A673 (cell line): ENCODE data around the gene HRNR. TPM values are rescaled to one million over a fixed set of nuclear protein-coding genes. Genes with fewer than 3 reads are reported as not detected.
A peak's percentile ranks its signal among the peaks of the same experiment; 100 is the strongest.

Source experiments
- BruUV-seq: library from RNA; stranded (reverse); fragments of 400-500 nt; replicated peaks from 2 replicates; lab custom pipeline; 2021; lab: Mats Ljungman, UMichigan
- CTCF ChIA-PET: fragments of 300-600 bp; sonication (Branson Sonifier 250); formaldehyde crosslinking; loops from one replicate; lab custom pipeline; 2022; ENCODE audit warnings: antibody characterized with exemption; lab: Charles Lee
- POLR2A ChIA-PET: fragments of 300-600 bp; sonication (Branson Sonifier 250); formaldehyde crosslinking; loops from one replicate; lab custom pipeline; 2022; ENCODE audit warnings: antibody characterized with exemption; ENCODE audit not compliant: low non-redundant PET; lab: Charles Lee
- DNase-seq: peaks from one replicate; pipeline ENCODE4 v3.0.0-alpha.2; 2015; ENCODE audit warnings: low spot score
- H3K27ac ChIP-seq: fragments of 200-600 bp; sonication (generic); 2 replicates; pipeline ENCODE4 v1.5.1; 2016; ENCODE audit warnings: mixed run types, low read depth, mild to moderate bottlenecking, mixed read lengths, antibody characterized with exemption, low read length; ENCODE audit not compliant: poor library complexity, severe bottlenecking
- H3K27me3 ChIP-seq: fragments of 200-600 bp; sonication (generic); replicated peaks from 2 replicates; pipeline ENCODE4 v1.6.1; 2017; ENCODE audit warnings: mixed run types, low read depth, mild to moderate bottlenecking, mixed read lengths, antibody characterized with exemption, low read length; ENCODE audit not compliant: insufficient read depth, poor library complexity
- H3K36me3 ChIP-seq: fragments of 200-600 bp; sonication (generic); 2 replicates; pipeline ENCODE4 v1.6.1; 2016; ENCODE audit warnings: mixed run types, mild to moderate bottlenecking, mixed read lengths, antibody characterized with exemption, low read length; ENCODE audit not compliant: insufficient read depth, poor library complexity, severe bottlenecking
- H3K4me1 ChIP-seq: fragments of 200-600 bp; sonication (generic); 2 replicates; pipeline ENCODE4 v1.6.1; 2017; ENCODE audit warnings: mixed run types, mild to moderate bottlenecking, mixed read lengths, antibody characterized with exemption, low read length; ENCODE audit not compliant: insufficient read depth, poor library complexity, severe bottlenecking
- H3K4me3 ChIP-seq: fragments of 200-600 bp; sonication (generic); 2 replicates; pipeline ENCODE4 v1.5.1; 2016; ENCODE audit warnings: low read depth, mixed run types, mild to moderate bottlenecking, mixed read lengths, low read length; ENCODE audit not compliant: poor library complexity, severe bottlenecking
- H3K9me3 ChIP-seq: fragments of 200-600 bp; sonication (generic); 2 replicates; pipeline ENCODE4 v1.6.1; 2016; ENCODE audit warnings: mixed run types, low read depth, mild to moderate bottlenecking, mixed read lengths, antibody characterized with exemption, low read length; ENCODE audit not compliant: poor library complexity, severe bottlenecking
- CTCF ChIP-seq: fragments of 300-800, 200-600 bp; sonication (generic); conservative IDR thresholded peaks from 2 replicates; pipeline ENCODE4 v1.5.1; 2017; ENCODE audit warnings: low read depth, mild to moderate bottlenecking, antibody characterized with exemption, low read length, moderate library complexity, mixed read lengths
- EZH2 ChIP-seq: fragments of 200-600 bp; sonication (generic); IDR thresholded peaks from 2 replicates; pipeline ENCODE4 v1.6.1; 2017; ENCODE audit warnings: borderline replicate concordance, low read depth, mild to moderate bottlenecking, mixed read lengths, antibody characterized with exemption, low read length; ENCODE audit not compliant: poor library complexity, severe bottlenecking
- intact Hi-C: fragments of 100-400 bp; cut with micrococcal nuclease; formaldehyde crosslinking; loops from one replicate; pipeline ENCODE4 v1.10.0; 2022; ENCODE audit not compliant: unreplicated experiment
- total RNA-seq: library from RNA; stranded (reverse); gene quantifications from 2 replicates; pipeline ENCODE4 v1.2.3, GENCODE V29; 2021

HRNR gene
- total RNA-seq, 1 experiment from 2014 or later: not detected

- Histone ChIP-seq H3K27ac (no peak overlapping the region), H3K9me3 (no peaks in the 10 kb centered on the region), H3K4me3 (peak overlapping the region; percentile 46), H3K27me3 (no peaks in the 10 kb centered on the region), H3K4me1 (no peaks in the 10 kb centered on the region), H3K36me3 (no peaks in the 10 kb centered on the region)
- TF ChIP-seq CTCF (peak; percentile 88), EZH2 (no peak)
- intact Hi-C loops: loop anchor here (1.0 to 5.0 kb wide), 3 partner anchors 158 to 269 kb away; no protein-coding TSS in a partner anchor
- peak; percentile 64 for DNase-seq
- BruUV-seq: no TSS peak
- CTCF ChIA-PET: interaction anchor here (0.9 to 1.6 kb wide), 2 partner anchors 270 to 291 kb away, joined by 3 to 20 read pairs; no protein-coding TSS in a partner anchor
- POLR2A ChIA-PET: interaction anchor here (0.7 kb wide), 1 partner anchor 115 kb away, joined by 3 read pairs; no protein-coding TSS in a partner anchor
Measured at GRCh38 chr1:152188673-152189591, 35.1 kb downstream of the HRNR start.

- H3K27ac ChIP-seq: no peak overlapping the region
- H3K9me3 ChIP-seq: no peaks in the 10 kb centered on the region
- no peaks in the 10 kb centered on the region for H3K27me3 ChIP-seq
- TF ChIP-seq CTCF (no peak), EZH2 (no peak)
- H3K4me3 ChIP-seq: no peak overlapping the region
- ChIA-PET POLR2A (no interaction called here), CTCF (interaction anchor here (1.1 to 2.6 kb wide), 2 partner anchors 272 to 273 kb away, joined by 3 to 13 read pairs; no protein-coding TSS in a partner anchor)
- intact Hi-C loops: loop anchor here (5.0 kb wide), 1 partner anchor 256 kb away; no protein-coding TSS in a partner anchor
- no peak for DNase-seq
- H3K4me1 ChIP-seq: no peaks in the 10 kb centered on the region
- no peaks in the 10 kb centered on the region for H3K36me3 ChIP-seq
- BruUV-seq: no TSS peak
Measured at GRCh38 chr1:152186556-152187285, 37.3 kb downstream of the HRNR start.
